Prostate gland (tissue), 2 donors: ENCODE data around the gene BARX2. TPM values are rescaled to one million over a fixed set of nuclear protein-coding genes. Genes with fewer than 3 reads are reported as not detected.

Experiments used
- DNase-seq: peaks from one replicate; pipeline ENCODE4 v3.0.0-alpha.2; 2019; ENCODE audit warnings: low spot score
- H3K27ac ChIP-seq, 2 donors: fragments of 200-600 bp; sonication (generic); 2 replicates each; pipeline ENCODE4 v1.5.1; 2017 to 2019
- H3K27me3 ChIP-seq: fragments of 200-600 bp; sonication (generic); replicated peaks from 2 replicates; pipeline ENCODE4 v1.5.1; 2019; ENCODE audit not compliant: insufficient read depth
- H3K36me3 ChIP-seq, 2 donors: fragments of 200-600 bp; sonication (generic); 1 replicate in 1 of 2; 2 replicates in 1 of 2; pipeline versions ENCODE4 v1.5.1 to v1.8.1; 2017 to 2019
- H3K4me1 ChIP-seq: fragments of 200-600 bp; sonication (generic); replicated peaks from 2 replicates; pipeline ENCODE4 v1.5.1; 2019
- H3K4me3 ChIP-seq, 2 donors: fragments of 200-600 bp; sonication (generic); 2 replicates each; pipeline ENCODE4 v1.5.1; 2017 to 2019
- H3K9me3 ChIP-seq: fragments of 200-600 bp; sonication (generic); 2 replicates; pipeline ENCODE4 v1.5.1; 2017
- POLR2A ChIP-seq: fragments of 450-650 bp; IDR thresholded peaks from one replicate; pipeline ENCODE4 v1.6.1; 2016; ENCODE audit warnings: antibody characterized with exemption, mild to moderate bottlenecking
- POLR2AphosphoS5 ChIP-seq: sonication (generic); formaldehyde crosslinking; IDR thresholded peaks from one replicate; pipeline ENCODE4 v1.6.1; 2017; ENCODE audit warnings: antibody characterized with exemption
- WGBS: methylation state at CpG from one replicate; pipeline ENCODE4 v1.1.5; 2018; 5-methylcytosine and 5-hydroxymethylcytosine counted together
- intact Hi-C: fragments of 100-400 bp; cut with DNase I; formaldehyde crosslinking; loops from one replicate; pipeline ENCODE4 v1.14.2; 2022
- total RNA-seq, 2 donors: library from RNA; depleted of rRNA; stranded (reverse); fragments of >200 nt; gene quantifications; one replicate each; pipeline ENCODE4 v1.1.0, GENCODE V29; 2016
- TF ChIP-seq, protein P1 (sequence below), 4 experiments: fragments of 200-600 bp in 2 of 4; fragments of 450-650 bp in 2 of 4; sonication (generic) in 2 of 4; IDR thresholded peaks; 1 replicate in 3 of 4; 2 replicates in 1 of 4; pipeline ENCODE4 v1.5.1; 2016 to 2019; ENCODE audit warnings: antibody characterized with exemption in 4 of 4, mild to moderate bottlenecking in 2 of 4, moderate library complexity in 2 of 4

BARX2 gene
- total RNA-seq, 2 donors from 2014 or later = 3.4 to 5.7 TPM

DNA sequence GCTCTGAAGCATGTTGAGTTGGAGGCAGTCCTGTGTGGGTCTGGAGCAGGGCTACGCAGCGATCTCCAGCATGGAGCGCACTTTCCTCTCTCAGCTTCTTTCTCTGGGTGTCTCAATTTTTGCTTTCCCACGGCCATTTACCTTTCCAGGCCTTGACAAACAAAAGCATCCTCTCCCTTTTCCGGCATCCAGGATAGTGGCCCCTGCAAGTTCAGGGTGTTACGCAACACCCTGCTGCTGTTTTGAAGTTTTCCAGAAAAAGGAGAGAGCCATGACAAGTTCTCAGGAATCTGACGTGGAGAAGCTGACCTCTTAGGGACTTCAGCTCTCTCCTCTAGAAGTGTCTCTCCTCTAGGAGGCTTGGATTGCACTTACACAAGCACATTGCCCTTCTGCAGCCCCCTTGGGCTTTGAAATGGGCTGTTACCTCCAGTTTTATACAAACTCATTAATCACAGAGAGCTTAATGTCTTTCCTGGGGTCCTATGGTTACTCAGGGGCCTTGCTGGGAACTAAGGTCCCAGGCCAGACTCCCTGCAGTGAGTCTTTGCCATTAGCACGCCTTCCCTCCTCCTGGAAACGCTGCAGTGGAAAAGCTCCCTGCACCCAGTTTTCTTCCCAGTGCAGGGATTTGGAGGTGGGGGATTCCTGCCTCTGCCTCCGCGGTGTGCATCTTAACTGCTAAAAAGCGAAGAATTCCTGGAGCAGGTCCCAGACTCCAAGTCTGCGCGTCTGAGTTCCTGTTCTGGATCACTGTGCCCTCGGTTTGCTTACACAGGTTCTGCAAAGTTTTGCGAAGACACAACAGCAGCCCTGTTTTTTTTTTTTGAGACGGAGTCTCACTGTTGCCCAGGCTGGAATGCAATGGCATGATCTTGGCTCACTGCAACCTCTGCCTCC is 80.4 kb downstream of the BARX2 start:
- peak; percentile 74 for DNase-seq
- peaks cover 16% of the 10 kb centered on the region for H3K4me1 ChIP-seq
- WGBS = 59% methylated on average over 17 of the region's 17 CpGs
- no peaks in the 10 kb centered on the region for H3K27me3 ChIP-seq
- no peaks in the 10 kb centered on the region for H3K9me3 ChIP-seq
- peak overlapping the region in 1 of 2 donors; percentile 43 for H3K27ac ChIP-seq
- intact Hi-C loops = no loop called here
- peak; percentile 45 for TF ChIP-seq POLR2AphosphoS5
- no peak for TF ChIP-seq POLR2A
- TF ChIP-seq, protein P1, sequence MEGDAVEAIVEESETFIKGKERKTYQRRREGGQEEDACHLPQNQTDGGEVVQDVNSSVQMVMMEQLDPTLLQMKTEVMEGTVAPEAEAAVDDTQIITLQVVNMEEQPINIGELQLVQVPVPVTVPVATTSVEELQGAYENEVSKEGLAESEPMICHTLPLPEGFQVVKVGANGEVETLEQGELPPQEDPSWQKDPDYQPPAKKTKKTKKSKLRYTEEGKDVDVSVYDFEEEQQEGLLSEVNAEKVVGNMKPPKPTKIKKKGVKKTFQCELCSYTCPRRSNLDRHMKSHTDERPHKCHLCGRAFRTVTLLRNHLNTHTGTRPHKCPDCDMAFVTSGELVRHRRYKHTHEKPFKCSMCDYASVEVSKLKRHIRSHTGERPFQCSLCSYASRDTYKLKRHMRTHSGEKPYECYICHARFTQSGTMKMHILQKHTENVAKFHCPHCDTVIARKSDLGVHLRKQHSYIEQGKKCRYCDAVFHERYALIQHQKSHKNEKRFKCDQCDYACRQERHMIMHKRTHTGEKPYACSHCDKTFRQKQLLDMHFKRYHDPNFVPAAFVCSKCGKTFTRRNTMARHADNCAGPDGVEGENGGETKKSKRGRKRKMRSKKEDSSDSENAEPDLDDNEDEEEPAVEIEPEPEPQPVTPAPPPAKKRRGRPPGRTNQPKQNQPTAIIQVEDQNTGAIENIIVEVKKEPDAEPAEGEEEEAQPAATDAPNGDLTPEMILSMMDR (IDR thresholded peaks at IDR 0.05) = no peak
- no peaks in the 10 kb centered on the region for H3K36me3 ChIP-seq
- H3K4me3 ChIP-seq = no peak overlapping the region

DNA sequence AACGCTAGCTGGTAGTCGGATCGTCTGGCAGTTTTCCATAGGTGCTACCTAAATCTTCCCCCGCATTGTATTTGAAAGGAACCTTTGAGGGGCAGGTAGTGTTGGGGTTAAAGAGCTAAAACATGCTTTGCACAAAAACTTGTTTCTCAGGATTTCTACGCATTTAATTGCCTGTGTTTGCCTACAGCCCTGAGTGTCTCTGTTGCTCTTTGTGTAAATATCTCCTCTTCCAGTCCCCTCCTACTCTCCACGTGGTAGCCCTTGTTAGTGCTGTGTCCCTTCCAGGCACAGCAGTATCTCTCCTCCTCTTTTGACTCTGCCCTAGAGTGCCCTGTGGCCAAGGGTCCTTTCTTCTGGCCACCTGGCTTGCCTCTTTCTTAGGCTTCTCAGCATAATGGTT is 81.7 kb downstream of the BARX2 start:
- TF ChIP-seq, protein P1 (IDR thresholded peaks at IDR 0.05) = no peak
- TF ChIP-seq POLR2A (no peak), POLR2AphosphoS5 (peak; percentile 80)
- intact Hi-C loops = no loop called here
- H3K27ac ChIP-seq = peak overlapping the region in 1 of 2 donors; percentile 43

DNA sequence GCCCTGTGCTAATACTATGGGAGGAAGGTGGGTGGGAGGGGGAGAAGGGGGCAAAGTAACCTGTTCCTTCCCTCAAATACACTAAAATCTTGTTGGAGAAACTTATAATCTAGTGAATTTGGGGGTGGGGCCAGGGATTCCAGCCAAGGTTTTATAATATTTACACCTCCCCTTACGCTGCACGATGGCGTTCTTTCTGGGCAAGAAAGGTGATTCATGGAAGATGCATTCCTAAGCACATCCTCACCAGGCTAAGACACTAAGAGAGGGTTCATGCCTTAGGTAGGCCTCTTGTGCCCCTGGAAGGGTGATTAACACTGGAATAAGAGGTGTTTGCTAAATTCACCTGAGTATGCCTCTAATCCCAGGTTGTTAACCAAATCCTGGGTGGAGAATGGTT is 82.6 kb downstream of the BARX2 start:
- no peak for DNase-seq
- Histone ChIP-seq H3K4me1 (peaks cover 16% of the 10 kb centered on the region), H3K27ac (no peak overlapping the region), H3K9me3 (no peaks in the 10 kb centered on the region), H3K36me3 (no peaks in the 10 kb centered on the region), H3K4me3 (no peak overlapping the region), H3K27me3 (no peaks in the 10 kb centered on the region)
- intact Hi-C loops = no loop called here
- TF ChIP-seq POLR2AphosphoS5 (no peak), POLR2A (no peak)
- TF ChIP-seq, protein P1 (IDR thresholded peaks at IDR 0.05) = no peak
- WGBS = 39% methylated on average over 3 of the region's 3 CpGs

More for the DNA sequence above, 81.7 kb downstream of the BARX2 start:
- WGBS = 21% methylated on average over 6 of the region's 6 CpGs
- no peak overlapping the region for H3K4me3 ChIP-seq
- H3K4me1 ChIP-seq = peaks cover 16% of the 10 kb centered on the region
- H3K36me3 ChIP-seq = no peaks in the 10 kb centered on the region
- peak; percentile 69 for DNase-seq
- no peaks in the 10 kb centered on the region for H3K9me3 ChIP-seq
- no peaks in the 10 kb centered on the region for H3K27me3 ChIP-seq

DNA sequence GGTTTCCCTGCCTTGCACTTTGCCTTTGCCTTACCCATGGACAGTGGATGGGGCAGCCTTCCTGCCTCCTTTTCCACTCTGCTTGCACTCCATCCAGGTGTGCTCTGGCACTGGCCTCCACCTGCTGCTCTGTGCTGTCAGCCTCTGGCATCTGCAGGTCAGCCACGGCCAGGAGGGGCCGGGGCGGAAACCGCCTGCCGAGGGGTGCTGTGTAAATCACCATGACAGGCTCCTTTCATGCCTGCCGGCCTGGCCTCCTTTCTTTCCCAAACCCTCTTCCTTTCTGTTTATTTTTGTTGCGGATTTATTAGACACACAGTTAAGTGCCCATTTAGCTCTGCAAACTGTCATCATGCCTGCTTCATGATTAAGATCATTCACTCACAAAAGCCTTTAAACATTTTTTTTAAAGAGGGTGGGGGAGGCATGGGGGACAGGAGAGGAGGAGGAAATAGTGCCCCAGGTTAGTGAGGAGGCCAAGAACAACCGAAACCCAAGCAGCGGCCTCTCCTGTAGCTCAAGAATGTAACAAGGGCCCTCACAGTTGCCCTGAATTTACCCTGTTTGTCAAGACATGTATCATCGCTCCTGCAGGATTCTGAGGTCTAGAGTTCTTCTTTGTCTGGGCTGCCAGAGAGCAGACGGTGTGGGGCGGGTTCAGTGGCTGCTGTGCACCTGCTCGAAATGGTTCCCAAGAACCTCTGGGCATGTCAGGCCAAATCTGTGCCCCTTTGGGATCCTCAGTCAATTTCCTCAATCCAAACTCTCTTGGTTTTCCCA is 83.3 kb downstream of the BARX2 start:
- H3K4me1 ChIP-seq = peaks cover 16% of the 10 kb centered on the region
- no peaks in the 10 kb centered on the region for H3K9me3 ChIP-seq
- TF ChIP-seq POLR2A (no peak), POLR2AphosphoS5 (peak; percentile 55)
- TF ChIP-seq, protein P1 (IDR thresholded peaks at IDR 0.05) = no peak
- intact Hi-C loops = no loop called here
- H3K27me3 ChIP-seq = no peaks in the 10 kb centered on the region
- DNase-seq = peak; percentile 74
- no peak overlapping the region for H3K4me3 ChIP-seq
- H3K36me3 ChIP-seq = no peaks in the 10 kb centered on the region
- 21% methylated on average over 13 of the region's 13 CpGs for WGBS
- no peak overlapping the region for H3K27ac ChIP-seq
